SH-SY5Y (cell line): ENCODE data around the gene SLC16A13.

ENCODE experiments used
- GATA2 ChIP-seq: IDR thresholded peaks from 2 replicates; pipeline ENCODE4 v1.6.1; 2011; ENCODE audit warnings: mild to moderate bottlenecking, low read depth, low read length
- GATA3 ChIP-seq: IDR thresholded peaks from 2 replicates; pipeline ENCODE4 v1.6.1; 2011; ENCODE audit warnings: low read depth, mild to moderate bottlenecking, low read length, moderate library complexity

The SLC16A13 gene, protein sequence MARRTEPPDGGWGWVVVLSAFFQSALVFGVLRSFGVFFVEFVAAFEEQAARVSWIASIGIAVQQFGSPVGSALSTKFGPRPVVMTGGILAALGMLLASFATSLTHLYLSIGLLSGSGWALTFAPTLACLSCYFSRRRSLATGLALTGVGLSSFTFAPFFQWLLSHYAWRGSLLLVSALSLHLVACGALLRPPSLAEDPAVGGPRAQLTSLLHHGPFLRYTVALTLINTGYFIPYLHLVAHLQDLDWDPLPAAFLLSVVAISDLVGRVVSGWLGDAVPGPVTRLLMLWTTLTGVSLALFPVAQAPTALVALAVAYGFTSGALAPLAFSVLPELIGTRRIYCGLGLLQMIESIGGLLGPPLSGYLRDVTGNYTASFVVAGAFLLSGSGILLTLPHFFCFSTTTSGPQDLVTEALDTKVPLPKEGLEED

GRCh38 chr17:7035591-7036368 is at the start of gene SLC16A13:
TSS of gene SLC16A13 (plus strand) at chr17:7036015. CDS start at chr17:7036383, 368 bp downstream.
- TF ChIP-seq GATA3 (no peak), GATA2 (no peak)

DNA sequence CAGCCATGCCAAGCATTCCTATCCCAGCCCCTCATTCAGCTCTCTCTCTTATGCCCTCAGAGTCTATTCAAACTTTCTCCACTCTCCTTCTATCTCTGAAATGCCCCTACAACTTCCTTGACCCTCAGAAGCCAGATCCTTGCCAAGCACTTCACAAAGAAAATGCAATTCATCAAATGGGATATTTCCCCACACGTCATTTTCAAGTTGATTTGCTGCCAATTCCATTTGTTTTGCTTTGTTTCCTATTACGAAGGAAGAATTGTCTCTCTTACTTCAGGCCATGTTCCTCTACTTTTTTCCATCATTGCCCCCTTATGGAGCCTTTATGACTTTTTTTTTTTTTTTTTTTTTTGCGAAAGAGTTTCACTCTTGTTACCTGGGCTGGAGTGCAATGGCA is 49.1 kb upstream of the SLC16A13 start:
- TF ChIP-seq GATA3 (no peak), GATA2 (no peak)

GRCh38 chr17:6989779-6990178 is 46.0 kb upstream of the SLC16A13 start:
- TF ChIP-seq GATA3 (no peak), GATA2 (no peak)

DNA sequence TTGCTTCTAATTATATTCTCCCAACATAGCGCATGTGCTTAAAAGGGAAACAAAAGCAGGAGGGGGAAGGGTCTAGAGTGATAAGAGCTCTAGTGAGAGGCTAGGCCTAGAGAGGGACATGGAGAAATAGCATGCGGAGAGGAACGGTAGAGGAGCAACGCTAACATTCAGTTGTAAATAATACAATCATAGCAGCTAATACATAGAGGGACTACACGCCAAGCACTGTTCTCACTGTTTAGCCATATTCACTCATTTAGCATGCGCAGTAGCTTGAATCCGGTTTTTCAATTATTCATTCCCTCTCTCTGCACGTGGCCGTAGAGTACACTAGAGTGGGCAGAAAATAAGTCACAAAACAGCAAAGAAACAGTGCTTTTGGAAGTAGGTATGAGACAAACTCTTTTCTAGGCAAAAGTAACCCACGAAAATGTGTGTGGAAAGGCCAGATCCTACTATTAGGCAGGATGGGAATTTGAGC is 41.7 kb upstream of the SLC16A13 start:
- TF ChIP-seq GATA2 (no peak), GATA3 (no peak)

DNA sequence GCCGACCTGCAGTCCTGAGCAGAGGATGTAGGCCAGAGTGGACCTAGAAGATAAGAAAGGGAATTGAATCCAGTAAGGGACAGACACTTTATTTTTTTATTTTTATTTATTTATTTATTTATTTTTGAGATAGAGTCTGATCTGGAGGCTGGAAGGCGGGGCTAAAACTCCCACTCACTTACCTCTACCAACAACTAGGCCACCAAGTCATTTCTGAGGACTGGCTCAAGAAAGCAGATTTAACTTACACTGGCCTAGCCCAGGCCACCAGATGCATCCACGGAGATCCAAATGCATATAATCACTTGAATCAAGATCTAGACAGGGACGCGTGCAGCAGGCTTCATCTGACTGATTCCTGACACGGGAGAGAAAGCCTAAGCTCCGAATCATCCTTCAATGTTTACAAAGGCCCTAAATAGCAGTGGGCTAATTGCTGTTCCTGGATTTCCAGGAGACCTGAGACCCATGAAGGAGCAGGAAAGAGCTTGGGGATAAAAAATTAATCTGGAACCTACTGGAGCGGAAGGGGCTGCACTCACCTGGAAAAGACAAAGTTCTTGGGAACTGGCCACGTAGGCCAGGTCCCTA is 41.1 kb upstream of the SLC16A13 start:
- TF ChIP-seq GATA2: no peak
- TF ChIP-seq GATA3: no peak

DNA sequence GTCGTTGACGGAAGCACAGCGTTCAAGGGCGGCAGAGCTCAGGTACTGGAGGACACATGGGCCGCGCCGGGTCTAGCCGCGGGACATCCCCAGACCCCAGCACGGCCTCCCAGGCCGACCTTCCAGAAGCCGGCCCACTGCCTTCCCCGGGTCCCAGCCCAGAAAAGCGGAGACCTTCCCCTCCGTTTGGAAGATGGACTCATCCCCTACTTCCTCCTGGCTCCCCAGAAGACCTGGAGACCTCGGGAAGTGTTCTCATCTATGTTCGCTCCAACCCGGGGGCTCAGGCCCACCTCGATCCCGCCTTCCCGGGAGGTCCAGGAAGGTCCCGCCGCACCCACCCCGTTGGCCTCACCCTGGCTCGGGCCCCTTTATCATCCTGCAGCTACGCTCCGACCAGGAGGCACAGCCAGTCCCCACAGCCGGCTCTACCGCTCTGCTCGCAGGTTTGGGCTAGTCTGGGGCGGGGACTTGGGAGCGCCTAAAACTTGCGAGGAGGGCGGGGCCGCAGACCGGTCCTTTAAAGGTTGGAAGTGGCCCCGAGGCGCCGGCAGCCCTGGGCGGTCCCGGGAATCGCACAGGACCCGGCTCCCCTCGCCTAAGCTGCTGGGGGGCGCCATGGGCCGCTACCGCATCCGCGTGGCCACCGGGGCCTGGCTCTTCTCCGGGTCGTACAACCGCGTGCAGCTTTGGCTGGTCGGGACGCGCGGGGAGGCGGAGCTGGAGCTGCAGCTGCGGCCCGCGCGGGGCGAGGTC is 40.1 kb upstream of the SLC16A13 start, which contains the start of gene ALOX12:
ALOX12 (plus strand) TSS at position 550 of the 756 bp plus-strand sequence; CDS start at position 619, 69 bp downstream.
- TF ChIP-seq GATA2 (no peak), GATA3 (no peak)

- TF ChIP-seq GATA2 (no peak), GATA3 (no peak)
These were observed 39.4 kb upstream of the SLC16A13 start for GRCh38 chr17:6996256-6997011.

GRCh38 chr17:6997171-6997570 is 38.6 kb upstream of the SLC16A13 start:
- TF ChIP-seq GATA3: no peak
- TF ChIP-seq GATA2: no peak

GRCh38 chr17:6998855-6999508 is 36.8 kb upstream of the SLC16A13 start:
- TF ChIP-seq GATA3 (no peak), GATA2 (no peak)

DNA sequence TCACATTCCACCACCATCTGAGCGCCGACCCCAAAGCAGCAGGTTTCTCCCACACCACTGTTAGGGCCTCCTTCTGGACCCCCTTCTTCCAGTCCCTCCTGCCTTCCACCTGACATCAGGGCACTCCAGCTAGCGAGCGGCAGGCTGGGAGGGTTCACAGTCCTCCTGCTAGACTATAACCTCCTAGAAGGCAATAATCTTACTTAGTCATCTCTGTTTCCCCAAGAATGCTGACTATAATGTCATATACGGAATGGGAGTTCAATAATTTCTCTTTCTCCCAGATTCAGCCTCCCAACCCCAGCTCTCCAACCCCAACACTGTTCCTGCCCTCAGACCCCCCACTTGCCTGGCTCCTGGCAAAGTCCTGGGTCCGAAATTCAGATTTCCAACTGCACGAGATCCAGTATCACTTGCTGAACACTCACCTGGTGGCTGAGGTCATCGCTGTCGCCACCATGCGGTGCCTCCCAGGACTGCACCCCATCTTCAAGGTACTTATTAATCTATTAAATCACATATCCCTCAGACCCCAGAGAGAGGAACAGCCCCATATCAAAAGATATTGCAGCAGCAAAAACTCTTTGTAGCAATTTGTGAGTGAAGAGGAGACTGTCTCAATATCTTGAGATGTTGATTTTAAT is 34.4 kb upstream of the SLC16A13 start:
- TF ChIP-seq GATA3 (no peak), GATA2 (no peak)

DNA sequence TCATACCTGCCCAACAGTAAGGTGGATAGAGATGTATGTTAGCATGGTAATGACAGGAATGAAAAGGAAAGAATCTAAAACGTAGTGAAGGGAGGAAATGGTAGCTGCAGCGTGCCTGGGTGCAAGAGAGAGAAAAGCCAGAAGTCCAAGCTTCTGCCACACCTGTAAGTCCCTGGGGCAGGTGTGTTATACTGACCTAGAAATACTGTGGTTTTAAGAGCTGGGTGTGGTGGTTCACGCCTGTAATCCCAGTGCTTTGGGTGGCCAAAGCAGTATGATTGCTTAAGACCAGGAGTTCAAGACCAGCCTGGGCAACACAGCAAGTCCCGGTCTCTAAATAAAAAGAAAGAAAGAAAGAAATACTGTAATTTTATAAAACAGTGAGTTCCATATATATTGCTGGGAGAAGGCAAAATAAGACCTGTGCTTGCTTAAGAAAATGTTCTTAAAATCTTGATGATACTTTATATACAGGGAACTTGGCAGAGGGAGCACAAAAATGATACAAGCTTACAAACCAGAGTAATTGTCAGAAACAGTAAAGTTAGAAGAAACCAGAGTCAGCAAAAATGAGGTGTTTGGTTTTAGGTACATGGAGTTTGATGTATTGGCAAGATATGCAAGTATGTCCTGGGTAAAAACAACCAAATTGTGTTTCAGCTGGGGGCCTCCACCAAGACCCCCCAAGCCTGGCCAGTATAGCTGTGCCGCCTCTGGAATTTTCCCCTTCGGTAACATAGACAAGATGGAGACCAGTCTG is 33.3 kb upstream of the SLC16A13 start:
- TF ChIP-seq GATA3: no peak
- no peak for TF ChIP-seq GATA2

DNA sequence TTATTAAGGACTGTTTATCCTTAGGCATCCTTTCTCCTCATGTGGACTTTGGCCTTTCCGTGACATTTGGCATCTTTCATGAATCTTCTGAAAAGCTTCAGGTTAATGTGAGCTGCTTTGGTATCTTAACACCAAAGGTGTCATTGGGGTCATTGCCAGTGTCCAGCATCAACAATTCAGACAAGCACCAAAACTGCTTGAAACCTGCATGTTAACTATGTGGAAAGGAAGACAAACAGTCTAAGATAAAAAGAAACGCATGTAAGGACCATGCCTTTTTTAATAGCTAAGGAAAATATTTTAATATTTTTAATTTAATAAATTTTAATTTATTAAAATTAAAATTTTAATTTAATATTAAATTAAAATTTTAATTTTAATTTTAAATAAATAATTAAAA is 32.1 kb upstream of the SLC16A13 start:
- TF ChIP-seq GATA3 (no peak), GATA2 (no peak)
